Osteoblast (primary cell): ENCODE measurements around the gene RYR3. TPM values are rescaled to one million over a fixed set of nuclear protein-coding genes. Genes with fewer than 3 reads are reported as not detected.

Experiments used
- DNase-seq: peaks from one replicate; pipeline ENCODE4 v3.0.0; 2011; ENCODE audit warnings: low spot score, mixed read lengths; ENCODE audit not compliant: insufficient read length; ENCODE audit errors: missing footprints
- H2AFZ ChIP-seq: 2 replicates; pipeline ENCODE4 v1.6.0; 2011; ENCODE audit warnings: mild to moderate bottlenecking, low read length
- H3K27ac ChIP-seq: 2 replicates; pipeline ENCODE4 v1.5.1; 2011; ENCODE audit warnings: mild to moderate bottlenecking, low read depth, low read length, moderate library complexity
- H3K27me3 ChIP-seq: 2 replicates; pipeline ENCODE4 v1.6.0; 2012; ENCODE audit warnings: mild to moderate bottlenecking, control low read depth, inconsistent platforms, low read length, moderate library complexity; ENCODE audit not compliant: insufficient read depth
- H3K36me3 ChIP-seq: 2 replicates; pipeline ENCODE4 v1.5.1; 2011; ENCODE audit warnings: mild to moderate bottlenecking, low read length, control low read depth, moderate library complexity; ENCODE audit not compliant: insufficient read depth
- H3K4me1 ChIP-seq: 2 replicates; pipeline ENCODE4 v1.5.1; 2011; ENCODE audit warnings: mild to moderate bottlenecking, low read length, control low read depth, moderate library complexity; ENCODE audit not compliant: insufficient read depth
- H3K4me2 ChIP-seq: 2 replicates; pipeline ENCODE4 v1.6.0; 2011; ENCODE audit warnings: mild to moderate bottlenecking, low read length; ENCODE audit not compliant: insufficient read depth
- H3K4me3 ChIP-seq: fragments of 200-600 bp; sonication (generic); 3 replicates; pipeline ENCODE4 v1.5.1; 2012; ENCODE audit warnings: mild to moderate bottlenecking, low read length, inconsistent platforms; ENCODE audit not compliant: insufficient read depth
- H3K79me2 ChIP-seq: 2 replicates; pipeline ENCODE4 v1.6.0; 2012; ENCODE audit warnings: mild to moderate bottlenecking, low read length, control low read depth, inconsistent platforms; ENCODE audit not compliant: insufficient read depth
- H3K9me3 ChIP-seq: 2 replicates; pipeline ENCODE4 v1.5.1; 2011; ENCODE audit warnings: low read depth, low read length, control low read depth
- H4K20me1 ChIP-seq: 2 replicates; pipeline ENCODE4 v1.6.0; 2012; ENCODE audit warnings: mild to moderate bottlenecking, low read length, control low read depth; ENCODE audit not compliant: insufficient read depth
- total RNA-seq: library from RNA; depleted of rRNA; stranded (reverse); fragments of >200 nt; gene quantifications from 2 replicates; pipeline ENCODE4 v1.2.3, GENCODE V29; 2012
- TF ChIP-seq, protein P1 (sequence below): IDR thresholded peaks from 2 replicates; pipeline ENCODE4 v1.5.1; 2011; ENCODE audit warnings: mild to moderate bottlenecking, low read depth, low read length, moderate library complexity; ENCODE audit errors: extremely low read depth

The RYR3 gene
- total RNA-seq, 1 donor, result not detected

DNA sequence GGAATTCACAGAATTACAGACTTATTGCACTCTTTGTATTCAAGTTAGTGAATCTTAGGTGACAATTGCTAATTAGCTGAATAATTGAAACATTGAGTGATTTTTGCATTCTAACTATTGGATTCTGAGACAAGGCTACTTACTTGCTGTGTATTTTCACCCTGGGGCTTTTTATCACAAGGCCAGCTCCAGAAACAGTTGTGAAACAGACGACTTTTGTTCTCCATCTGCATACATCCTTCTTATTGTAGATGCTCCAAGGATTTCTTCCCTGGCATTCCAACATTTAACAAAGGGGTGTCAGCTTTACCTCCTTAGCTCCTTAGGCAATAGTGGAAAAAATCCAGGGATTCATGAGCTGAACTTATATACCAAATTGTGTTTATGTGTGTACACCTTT is 424.4 kb downstream of the RYR3 start:
- DNase-seq, result no peak
- H2AFZ ChIP-seq, result no peak overlapping the region
- H3K4me1 ChIP-seq, result no peaks in the 10 kb centered on the region
- H3K9me3 ChIP-seq, result no peaks in the 10 kb centered on the region
- no peaks in the 10 kb centered on the region for H3K36me3 ChIP-seq
- peaks cover 10% of the 10 kb centered on the region for H3K27me3 ChIP-seq
- H4K20me1 ChIP-seq, result no peaks in the 10 kb centered on the region
- H3K27ac ChIP-seq, result no peak overlapping the region
- no peak overlapping the region for H3K4me3 ChIP-seq
- TF ChIP-seq, protein P1, sequence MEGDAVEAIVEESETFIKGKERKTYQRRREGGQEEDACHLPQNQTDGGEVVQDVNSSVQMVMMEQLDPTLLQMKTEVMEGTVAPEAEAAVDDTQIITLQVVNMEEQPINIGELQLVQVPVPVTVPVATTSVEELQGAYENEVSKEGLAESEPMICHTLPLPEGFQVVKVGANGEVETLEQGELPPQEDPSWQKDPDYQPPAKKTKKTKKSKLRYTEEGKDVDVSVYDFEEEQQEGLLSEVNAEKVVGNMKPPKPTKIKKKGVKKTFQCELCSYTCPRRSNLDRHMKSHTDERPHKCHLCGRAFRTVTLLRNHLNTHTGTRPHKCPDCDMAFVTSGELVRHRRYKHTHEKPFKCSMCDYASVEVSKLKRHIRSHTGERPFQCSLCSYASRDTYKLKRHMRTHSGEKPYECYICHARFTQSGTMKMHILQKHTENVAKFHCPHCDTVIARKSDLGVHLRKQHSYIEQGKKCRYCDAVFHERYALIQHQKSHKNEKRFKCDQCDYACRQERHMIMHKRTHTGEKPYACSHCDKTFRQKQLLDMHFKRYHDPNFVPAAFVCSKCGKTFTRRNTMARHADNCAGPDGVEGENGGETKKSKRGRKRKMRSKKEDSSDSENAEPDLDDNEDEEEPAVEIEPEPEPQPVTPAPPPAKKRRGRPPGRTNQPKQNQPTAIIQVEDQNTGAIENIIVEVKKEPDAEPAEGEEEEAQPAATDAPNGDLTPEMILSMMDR, result no peak
- H3K4me2 ChIP-seq, result no peak overlapping the region
- H3K79me2 ChIP-seq, result no peaks in the 10 kb centered on the region

DNA sequence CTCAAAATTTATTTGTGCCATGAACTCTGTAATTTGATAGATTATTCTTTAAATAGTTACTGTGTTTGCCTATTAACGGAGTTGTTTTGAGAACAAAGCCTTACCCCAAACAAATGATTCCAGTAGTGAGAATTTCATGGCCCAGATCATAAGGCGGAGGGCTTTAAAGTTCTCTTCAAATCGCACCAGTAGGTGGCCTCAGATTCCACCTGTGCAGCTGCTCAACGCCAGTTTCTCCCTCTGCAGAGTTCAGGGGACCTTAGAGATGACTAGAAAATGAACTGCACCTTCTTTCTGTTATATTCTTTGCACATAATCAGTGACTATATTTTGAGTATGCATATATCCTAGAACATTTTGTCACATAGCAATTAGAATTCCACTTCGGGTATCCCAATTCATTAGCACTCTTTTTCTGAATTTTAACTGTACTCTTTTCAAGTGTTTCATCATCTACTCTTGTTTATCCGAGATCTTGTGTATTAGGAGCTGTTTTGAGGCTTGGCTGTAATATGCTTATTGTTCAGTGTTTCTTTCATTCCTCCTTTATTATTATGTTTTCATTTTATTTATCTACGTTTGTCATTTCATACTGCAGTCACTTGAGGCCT is 425.0 kb downstream of the RYR3 start:
- peaks cover 10% of the 10 kb centered on the region for H3K27me3 ChIP-seq
- TF ChIP-seq, protein P1, result peak; percentile 60
- no peak for DNase-seq
- no peak overlapping the region for H3K27ac ChIP-seq
- no peaks in the 10 kb centered on the region for H4K20me1 ChIP-seq
- H3K79me2 ChIP-seq, result no peaks in the 10 kb centered on the region
- no peak overlapping the region for H3K4me2 ChIP-seq
- H3K4me1 ChIP-seq, result no peaks in the 10 kb centered on the region
- H3K4me3 ChIP-seq, result no peak overlapping the region
- no peaks in the 10 kb centered on the region for H3K36me3 ChIP-seq
- no peak overlapping the region for H2AFZ ChIP-seq
- H3K9me3 ChIP-seq, result no peaks in the 10 kb centered on the region

DNA sequence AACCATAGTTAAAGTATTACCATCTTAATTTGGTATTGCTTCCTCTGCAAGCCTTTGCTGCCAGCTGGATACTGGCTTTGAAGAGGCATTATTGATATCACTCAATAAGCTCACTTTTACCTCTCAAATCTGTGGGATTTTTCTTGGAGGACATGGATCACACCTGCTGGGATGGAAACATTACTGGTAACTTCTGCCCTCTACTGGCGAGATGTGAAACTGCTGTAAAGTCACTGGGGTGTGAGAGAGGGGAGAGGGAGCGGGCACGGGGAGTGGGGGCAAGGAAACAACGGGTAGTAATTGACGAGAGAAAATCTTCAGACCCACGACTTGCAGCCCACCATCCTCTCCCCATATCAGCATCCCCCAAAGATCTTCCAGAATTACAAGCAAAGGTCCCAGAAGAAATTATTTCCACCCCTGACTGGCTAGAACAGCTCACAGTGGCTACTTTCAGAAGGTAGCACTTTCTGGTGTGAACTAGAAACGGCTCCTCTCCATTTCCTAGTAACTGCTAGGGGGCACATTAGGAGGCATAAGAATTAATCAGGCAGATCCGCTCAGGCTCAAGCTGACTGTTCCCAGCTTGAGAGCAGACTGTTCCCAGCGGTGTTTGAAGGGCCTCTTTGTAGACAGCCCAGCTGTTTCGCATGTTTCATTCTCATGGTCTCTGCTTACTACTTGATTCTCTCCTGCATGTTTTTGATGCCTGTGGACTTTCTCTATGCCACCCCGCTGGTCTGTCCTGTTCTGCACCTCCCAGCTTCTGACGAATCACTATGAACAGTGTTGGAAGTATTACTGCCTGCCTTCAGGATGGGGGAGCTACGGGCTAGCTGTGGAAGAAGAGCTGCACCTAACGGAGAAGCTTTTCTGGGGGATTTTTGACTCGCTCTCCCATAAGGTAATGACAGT is 427.2 kb downstream of the RYR3 start:
- H3K27me3 ChIP-seq, result peaks cover 10% of the 10 kb centered on the region
- no peaks in the 10 kb centered on the region for H3K79me2 ChIP-seq
- no peak overlapping the region for H3K27ac ChIP-seq
- H3K4me2 ChIP-seq, result no peak overlapping the region
- H3K4me1 ChIP-seq, result no peaks in the 10 kb centered on the region
- no peak overlapping the region for H3K4me3 ChIP-seq
- TF ChIP-seq, protein P1, result peak; percentile 86
- H3K36me3 ChIP-seq, result no peaks in the 10 kb centered on the region
- H3K9me3 ChIP-seq, result no peaks in the 10 kb centered on the region
- peak; percentile 76 for DNase-seq
- no peak overlapping the region for H2AFZ ChIP-seq
- H4K20me1 ChIP-seq, result no peaks in the 10 kb centered on the region

DNA sequence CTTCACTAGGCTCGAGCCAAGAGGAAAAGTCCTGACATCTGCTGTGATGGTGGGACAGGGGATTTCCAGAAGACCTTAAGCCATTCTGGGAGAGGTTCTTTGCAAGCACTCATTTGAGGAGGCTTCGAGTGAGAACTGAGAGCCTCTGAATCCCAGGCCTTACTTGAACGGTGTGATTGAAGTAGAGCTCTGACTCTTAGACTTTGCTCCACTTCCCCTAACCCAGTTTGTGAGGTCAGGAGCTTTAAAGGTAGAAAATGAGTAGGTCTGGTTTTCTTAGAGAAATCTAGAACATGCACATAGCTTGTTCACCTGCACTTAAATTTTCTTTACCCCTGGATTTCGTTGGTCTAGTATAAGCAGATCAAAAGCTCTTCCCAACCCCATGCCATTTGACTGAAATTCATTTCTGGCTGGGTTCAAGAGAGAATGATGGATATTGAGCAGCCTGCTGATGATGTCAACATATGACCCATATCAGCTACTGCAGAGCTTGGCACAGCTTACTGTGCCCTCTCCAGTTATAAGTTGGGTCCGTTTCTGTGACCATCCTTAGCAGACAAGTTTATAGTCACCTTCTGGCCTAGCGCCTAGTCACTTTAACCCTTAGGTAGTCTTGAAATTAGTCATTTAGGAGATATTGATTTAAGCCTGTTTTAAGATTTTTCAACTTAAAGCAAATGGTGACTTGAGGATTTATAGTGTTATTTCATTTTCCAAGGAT is 428.3 kb downstream of the RYR3 start:
- Histone ChIP-seq H4K20me1 (no peaks in the 10 kb centered on the region), H2AFZ (no peak overlapping the region), H3K36me3 (no peaks in the 10 kb centered on the region), H3K4me1 (no peaks in the 10 kb centered on the region), H3K79me2 (no peaks in the 10 kb centered on the region), H3K27ac (no peak overlapping the region), H3K4me2 (no peak overlapping the region), H3K4me3 (no peak overlapping the region), H3K9me3 (no peaks in the 10 kb centered on the region), H3K27me3 (peaks cover 13% of the 10 kb centered on the region)
- DNase-seq, result peak; percentile 46
- TF ChIP-seq, protein P1, result no peak
